K562 (cell line): Measurements from ENCODE around the gene NUDT9. TPM values are rescaled to one million over a fixed set of nuclear protein-coding genes. Genes with fewer than 3 reads are reported as not detected.
A peak's percentile ranks its signal among the peaks of the same experiment; 100 is the strongest.

Experiments
- AFF4 ChIP-seq: sonication (generic); formaldehyde crosslinking; IDR thresholded peaks from 2 replicates; pipeline ENCODE4 v1.8.0; 2023; ENCODE audit warnings: mild to moderate bottlenecking, missing genetic modification reagents
- CREM ChIP-seq: IDR thresholded peaks from 2 replicates; pipeline ENCODE4 v1.6.1; 2014; ENCODE audit warnings: antibody characterized with exemption, low read depth
- EGR1 ChIP-seq: fragments of 450-650 bp; conservative IDR thresholded peaks from 2 replicates; pipeline ENCODE4 v1.6.1; 2017; ENCODE audit warnings: mild to moderate bottlenecking
- EP300 ChIP-seq: IDR thresholded peaks from 2 replicates; pipeline ENCODE4 v1.6.1; 2012; ENCODE audit warnings: low read length, improper control_type of control experiment
- ETV6 ChIP-seq, 3 experiments: fragments of 150-350 bp in 1 of 3; sonication (generic) in 1 of 3; formaldehyde crosslinking in 1 of 3; IDR thresholded peaks; 2 replicates each; pipeline versions ENCODE4 v1.6.1 to v1.8.0; 2014 to 2022; ENCODE audit warnings: borderline replicate concordance in 2 of 3, low read depth in 2 of 3, antibody characterized with exemption in 1 of 3, low read length in 1 of 3, mild to moderate bottlenecking in 1 of 3, missing genetic modification reagents in 1 of 3
- NBN ChIP-seq: fragments of 450-650 bp; IDR thresholded peaks from 2 replicates; pipeline ENCODE4 v1.6.1; 2016; ENCODE audit warnings: low read depth, mild to moderate bottlenecking
- NR2C1 ChIP-seq, 2 experiments: fragments of 450-650 bp; IDR thresholded peaks; 2 replicates each; pipeline ENCODE4 v1.6.1; 2017; ENCODE audit warnings: mild to moderate bottlenecking in 2 of 2, antibody characterized with exemption in 1 of 2, inconsistent platforms in 1 of 2, missing compliant biosample characterization in 1 of 2, missing genetic modification characterization in 1 of 2
- PBX2 ChIP-seq, 2 experiments: IDR thresholded peaks in 1 of 2; conservative IDR thresholded peaks in 1 of 2; 2 replicates each; pipeline ENCODE4 v1.6.1; 2016; ENCODE audit warnings: low read depth in 2 of 2, mild to moderate bottlenecking in 1 of 2, missing compliant biosample characterization in 1 of 2, missing genetic modification characterization in 1 of 2, moderate library complexity in 1 of 2
- PHF20 ChIP-seq: fragments of 450-650 bp; IDR thresholded peaks from 2 replicates; pipeline ENCODE4 v1.6.1; 2018; ENCODE audit not compliant: partially characterized antibody
- TAF7 ChIP-seq: fragments of 450-650 bp; IDR thresholded peaks from 2 replicates; pipeline ENCODE4 v1.6.1; 2016; ENCODE audit warnings: missing genetic modification characterization, missing compliant biosample characterization
- YY1 ChIP-seq, 3 experiments: IDR thresholded peaks; 2 replicates each; pipeline ENCODE4 v1.6.1; 2011; ENCODE audit warnings: low read length in 2 of 3, mild to moderate bottlenecking in 2 of 3, moderate library complexity in 2 of 3, borderline replicate concordance in 1 of 3, control low read depth in 1 of 3, low read depth in 1 of 3; ENCODE audit not compliant: insufficient read depth in 3 of 3, insufficient replicate concordance in 2 of 3, control insufficient read depth in 1 of 3, insufficient read length in 1 of 3; ENCODE audit errors: extremely low read depth in 1 of 3
- ZKSCAN3 ChIP-seq: fragments of 250-450 bp; sonication (Bioruptor Pico); IDR thresholded peaks from 2 replicates; pipeline ENCODE4 v1.4.0; 2020
- polyA plus RNA-seq, 8 experiments: library from polyadenylated mRNA; depleted of rRNA in 4 of 8; stranded (reverse) in 5 of 8; unstranded in 3 of 8; fragments of >200 nt; fragmentation: Nextera tagmentation in 2 of 8; fragmentation: Illumina TruSeq in 1 of 8; extraction: Ambion mirVana in 2 of 8; extraction: Trizol in 1 of 8; gene quantifications; 2 replicates each; pipeline versions ENCODE4 v1.2.1 to v1.2.3, GENCODE V29; 2011 to 2014; ENCODE audit warnings: inconsistent platforms in 1 of 8, missing spikeins in 1 of 8
- total RNA-seq, 7 experiments: library from RNA; depleted of rRNA in 6 of 7; stranded (reverse); fragments of >200 nt in 6 of 7; fragmentation: Illumina TruSeq in 2 of 7; extraction: Trizol in 2 of 7; gene quantifications; 2 replicates each; pipeline versions ENCODE4 v1.2.1 to v1.2.3, GENCODE V29; 2011 to 2021; ENCODE audit warnings: low replicate concordance in 1 of 7

The NUDT9 gene
- total and polyA plus RNA-seq, 9 of the 15 experiments (the other 6 are each of a cell fraction or from before 2014, with no cell fraction given), result 8.5 to 20.8 (median 18.0) TPM

GRCh38 chr4:87422104-87423052 is at the start of gene NUDT9 (continued):
- no peak for TF ChIP-seq PBX2 (CRISPR knock-in tag; IDR thresholded peaks at IDR 0.05; ENCODE audit: low read depth)
- TF ChIP-seq PBX2 (tag; conservative IDR thresholded peaks at IDR 0.05; ENCODE audit: low read depth), result peak; percentile 59
- peak; percentile 83 for TF ChIP-seq PHF20
- no peak for TF ChIP-seq ZKSCAN3 (CRISPR knock-in tag)
- 0 out of 2 replicates have a peak, but pooled peaks have one; percentile 63 for TF ChIP-seq AFF4
- TF ChIP-seq YY1 (IDR thresholded peaks at IDR 0.05; ENCODE audit: borderline replicate concordance in 1 of 3, control insufficient read depth in 1 of 3, extremely low read depth in 1 of 3, insufficient read depth in 3 of 3, insufficient read length in 1 of 3, insufficient replicate concordance in 2 of 3, low read depth in 1 of 3, low read length in 2 of 3), result peak in 2 of 3 experiments; percentile 52 to 53
- no peak for TF ChIP-seq NR2C1 (IDR thresholded peaks at IDR 0.05)
- no peak for TF ChIP-seq NR2C1 (tag; IDR thresholded peaks at IDR 0.05)
- peak; percentile 86 for TF ChIP-seq CREM
- peak; percentile 75 for TF ChIP-seq TAF7 (tag)
- 0 out of 2 replicates have a peak, but pooled peaks have one; percentile 23 for TF ChIP-seq EGR1
- TF ChIP-seq ETV6 (IDR thresholded peaks at IDR 0.05; ENCODE audit: borderline replicate concordance in 1 of 2, low read depth in 2 of 2, low read length in 1 of 2), result no peak
- no peak for TF ChIP-seq ETV6 (CRISPR knock-in tag; IDR thresholded peaks at IDR 0.05; ENCODE audit: borderline replicate concordance)
- TF ChIP-seq NBN, result peak; percentile 89
- TF ChIP-seq EP300, result peak; percentile 45; the same call in 1 of the 2 replicates
